ENCODE measurements around the gene PLCE1. TPM values are rescaled to one million over a fixed set of nuclear protein-coding genes. Genes with fewer than 3 reads are reported as not detected.

Gene PLCE1
- total RNA-seq, 2 experiments from 2014 or later: 0.02 to 0.04 TPM

DNA sequence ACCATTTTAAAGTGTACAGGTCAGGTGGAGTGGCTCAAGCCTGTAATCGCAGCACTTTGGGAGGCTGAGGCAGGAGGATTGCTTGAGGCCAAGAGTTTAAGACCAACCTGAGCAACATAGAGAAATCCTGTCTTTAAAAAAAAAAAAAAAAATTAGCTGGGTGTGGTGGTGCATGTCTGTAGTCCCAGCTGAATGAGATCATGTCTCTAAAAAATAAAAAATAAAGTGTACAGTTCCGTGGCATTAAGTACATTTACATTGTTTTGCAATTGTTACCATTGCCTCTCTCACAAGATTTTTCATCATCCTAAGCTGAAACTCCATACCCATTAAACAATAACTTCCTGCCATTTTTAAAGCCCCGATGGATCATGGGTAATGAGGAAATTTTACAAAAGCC is 20.6 kb downstream of the PLCE1 start:
- Mint-ChIP-seq H3K36me3 (ENCODE audit: low read depth) (no peaks in the 10 kb centered on the region), H3K4me1 (no peaks in the 10 kb centered on the region), H3K27ac (no peak overlapping the region), H3K4me3 (no peak overlapping the region), H3K9me3 (no peaks in the 10 kb centered on the region), H3K27me3 (peaks cover 7% of the 10 kb centered on the region)
- CTCF ChIA-PET: no interaction called here
- POLR2A ChIA-PET: interaction anchor here (0.6 kb wide), 1 partner anchor 93 kb away, joined by 3 read pairs; no protein-coding TSS in a partner anchor
- DNase-seq: no peak

DNA sequence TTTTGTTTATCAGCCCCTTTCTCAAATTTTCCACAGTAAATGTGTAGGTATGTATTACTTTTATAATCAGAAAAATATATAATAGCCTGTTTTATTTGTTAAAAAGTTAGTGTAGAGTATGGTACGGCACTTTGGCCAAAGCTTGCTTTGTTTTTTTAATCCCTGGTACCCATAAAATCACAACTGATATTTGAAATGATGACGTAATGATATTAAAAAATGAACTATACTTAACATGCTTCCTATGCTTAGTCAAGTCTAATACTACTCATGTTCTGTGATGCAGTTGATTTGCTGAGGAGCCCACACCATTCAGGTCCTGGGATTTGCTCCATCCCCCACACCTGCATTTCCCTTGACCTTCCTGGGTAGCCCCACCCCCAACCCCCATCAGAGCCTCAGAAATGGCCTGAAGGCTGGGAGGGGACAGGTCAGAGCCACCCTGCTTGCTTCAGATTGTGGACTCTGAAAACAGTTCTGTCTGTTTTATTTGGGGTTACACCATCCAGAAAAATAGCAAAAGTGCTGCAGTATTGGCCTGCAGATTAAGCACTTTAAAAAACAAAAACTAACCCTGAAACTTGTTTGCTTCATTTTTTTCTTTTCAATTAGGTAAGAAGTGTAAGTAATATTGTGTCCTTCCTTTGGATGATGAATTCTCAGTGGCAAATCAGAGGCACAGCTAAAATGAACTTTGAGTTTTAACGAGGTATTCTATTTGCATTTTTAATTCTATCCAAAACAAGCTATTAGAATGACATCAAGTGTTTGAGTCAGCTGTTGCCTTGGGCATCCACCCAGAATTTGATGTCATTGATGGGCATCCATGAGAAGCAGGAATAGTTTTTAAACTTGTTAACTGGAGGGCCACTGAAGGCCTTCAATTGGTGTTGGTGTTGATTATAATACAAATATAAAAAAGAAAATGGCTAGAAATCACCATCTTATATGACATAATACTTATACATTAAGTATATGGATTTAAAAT is 23.3 kb downstream of the PLCE1 start:
- CTCF ChIA-PET: no interaction called here
- POLR2A ChIA-PET: no interaction called here
- no peak overlapping the region for H3K4me3 Mint-ChIP-seq
- no peaks in the 10 kb centered on the region for H3K9me3 Mint-ChIP-seq
- H3K27ac Mint-ChIP-seq: no peak overlapping the region
- H3K27me3 Mint-ChIP-seq: peaks cover 10% of the 10 kb centered on the region
- H3K36me3 Mint-ChIP-seq (ENCODE audit: low read depth): no peaks in the 10 kb centered on the region
- DNase-seq: no peak
- no peaks in the 10 kb centered on the region for H3K4me1 Mint-ChIP-seq

DNA sequence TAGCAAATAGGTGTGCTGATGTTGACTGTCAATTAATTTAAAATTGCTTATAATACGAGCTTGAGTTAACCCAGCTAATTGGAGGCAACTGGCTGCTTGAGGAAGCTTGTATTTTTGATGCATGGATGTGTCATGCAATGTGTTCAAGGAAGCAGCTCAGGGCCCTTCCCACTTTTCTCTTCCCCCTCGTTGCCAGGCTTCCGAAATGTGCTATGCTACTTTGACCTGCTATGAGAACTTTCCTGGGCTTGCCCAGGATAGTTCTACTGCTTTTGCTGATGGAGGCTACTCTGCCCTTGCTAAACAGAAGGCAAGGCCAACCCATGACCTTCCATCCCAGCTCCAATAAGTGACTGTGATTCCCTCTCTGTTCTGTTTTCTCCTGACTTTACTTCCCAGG is 24.4 kb downstream of the PLCE1 start:
- peaks cover 12% of the 10 kb centered on the region for H3K27me3 Mint-ChIP-seq
- DNase-seq: no peak
- H3K4me3 Mint-ChIP-seq: no peak overlapping the region

DNA sequence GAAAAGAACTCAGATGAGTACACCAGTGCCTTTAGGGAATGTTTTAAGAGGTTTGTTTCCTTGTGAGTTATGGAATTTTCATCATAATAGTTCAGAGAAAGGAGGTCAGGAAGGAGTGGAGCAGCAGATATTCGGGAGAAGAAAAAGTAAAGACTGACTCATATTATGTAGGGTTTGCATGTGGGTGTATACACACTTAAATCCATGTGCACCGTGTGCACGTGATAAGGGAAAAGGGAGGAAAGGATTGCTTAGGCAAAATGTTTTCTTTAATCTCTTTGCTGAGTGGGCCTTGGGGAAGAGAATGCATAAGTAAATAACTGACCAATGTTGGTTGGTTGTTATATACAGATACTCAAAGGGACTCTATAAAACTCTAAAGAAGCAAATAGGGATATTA is 30.2 kb downstream of the PLCE1 start:
- ChIA-PET POLR2A (no interaction called here), CTCF (no interaction called here)
- Mint-ChIP-seq H3K4me1 (no peaks in the 10 kb centered on the region), H3K9me3 (peaks cover 4% of the 10 kb centered on the region), H3K27ac (no peak overlapping the region), H3K4me3 (no peak overlapping the region), H3K27me3 (peaks cover 7% of the 10 kb centered on the region), H3K36me3 (ENCODE audit: low read depth) (no peaks in the 10 kb centered on the region)
- DNase-seq: no peak

More for the DNA sequence above, 24.4 kb downstream of the PLCE1 start:
- no peaks in the 10 kb centered on the region for H3K9me3 Mint-ChIP-seq
- no peak overlapping the region for H3K27ac Mint-ChIP-seq
- no peaks in the 10 kb centered on the region for H3K4me1 Mint-ChIP-seq
- CTCF ChIA-PET: interaction anchor here (0.6 kb wide), 1 partner anchor 308 kb away, joined by 3 read pairs; no protein-coding TSS in a partner anchor
- no peaks in the 10 kb centered on the region for H3K36me3 Mint-ChIP-seq (ENCODE audit: low read depth)
- POLR2A ChIA-PET: no interaction called here

DNA sequence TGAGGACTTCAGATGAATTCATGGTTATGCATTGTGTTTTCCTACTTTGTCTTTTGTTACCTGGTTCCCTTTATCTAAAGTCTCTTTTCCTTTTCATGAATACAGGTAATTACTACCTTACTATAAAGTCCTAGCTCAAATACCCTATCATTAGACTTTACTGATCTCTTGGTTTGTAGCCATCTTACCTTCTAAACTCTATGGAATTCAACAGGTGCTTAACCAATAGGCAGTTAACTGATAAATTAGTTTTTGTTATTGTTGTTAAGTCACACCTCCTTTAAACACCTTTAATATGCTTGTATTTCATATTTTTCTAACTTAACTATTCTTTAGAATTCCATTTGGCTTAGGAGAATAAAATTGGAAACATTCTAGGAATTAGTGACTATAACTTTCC is 30.7 kb downstream of the PLCE1 start:
- H3K4me1 Mint-ChIP-seq: no peaks in the 10 kb centered on the region
- no peaks in the 10 kb centered on the region for H3K36me3 Mint-ChIP-seq (ENCODE audit: low read depth)
- no peak overlapping the region for H3K4me3 Mint-ChIP-seq
- peaks cover 6% of the 10 kb centered on the region for H3K27me3 Mint-ChIP-seq
- ChIA-PET POLR2A (no interaction called here), CTCF (interaction anchor here (1.0 kb wide), 1 partner anchor 24 kb away, joined by 3 read pairs; no protein-coding TSS in a partner anchor)
- H3K9me3 Mint-ChIP-seq: peaks cover 5% of the 10 kb centered on the region
- H3K27ac Mint-ChIP-seq: no peak overlapping the region
- DNase-seq: no peak

DNA sequence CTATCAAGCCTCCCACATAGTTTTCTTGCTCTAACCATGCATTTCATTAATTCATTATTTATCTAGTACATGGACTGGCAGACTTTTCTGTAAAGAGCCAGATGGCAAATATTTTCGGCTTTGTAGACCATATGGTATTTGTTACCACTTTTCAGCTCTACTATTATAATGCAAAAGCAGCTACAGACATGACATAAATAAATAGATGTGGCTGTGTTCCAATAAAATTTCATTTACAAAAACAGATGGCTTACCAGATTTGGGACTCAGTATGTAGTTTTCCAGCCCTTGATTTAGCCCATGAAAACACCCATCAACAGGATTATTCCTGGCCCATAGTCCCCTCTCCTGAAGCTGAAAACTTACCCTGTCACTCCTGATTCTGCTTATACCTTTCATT is 32.1 kb downstream of the PLCE1 start:
- Mint-ChIP-seq H3K4me3 (no peak overlapping the region), H3K4me1 (no peaks in the 10 kb centered on the region), H3K36me3 (ENCODE audit: low read depth) (no peaks in the 10 kb centered on the region), H3K27me3 (peaks cover 3% of the 10 kb centered on the region), H3K9me3 (peaks cover 7% of the 10 kb centered on the region), H3K27ac (no peak overlapping the region)
- ChIA-PET CTCF (no interaction called here), POLR2A (no interaction called here)
- DNase-seq: no peak

DNA sequence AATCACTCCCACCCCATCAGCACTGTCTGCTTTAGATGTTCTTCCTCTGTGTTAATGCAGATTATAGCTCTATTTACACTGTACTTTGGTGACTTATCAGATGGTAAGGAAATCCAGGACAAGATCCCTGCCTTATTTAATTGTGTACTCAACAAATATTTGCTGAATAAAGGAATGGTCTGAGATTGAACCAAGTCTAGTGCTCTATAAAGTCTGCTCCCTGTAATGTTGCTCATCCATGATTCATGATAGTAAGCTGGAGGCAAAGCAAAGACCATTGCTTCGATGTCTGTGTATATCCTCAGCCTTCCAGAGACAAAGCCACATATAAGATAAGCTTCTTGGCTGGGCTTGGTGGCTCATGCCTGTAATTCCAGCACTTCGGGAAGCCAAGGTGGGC is 33.5 kb downstream of the PLCE1 start:
- POLR2A ChIA-PET: no interaction called here
- Mint-ChIP-seq H3K27me3 (peaks cover 3% of the 10 kb centered on the region), H3K36me3 (ENCODE audit: low read depth) (no peaks in the 10 kb centered on the region), H3K4me1 (no peaks in the 10 kb centered on the region), H3K9me3 (peaks cover 7% of the 10 kb centered on the region), H3K4me3 (no peak overlapping the region), H3K27ac (no peak overlapping the region)
- CTCF ChIA-PET: no interaction called here
- no peak for DNase-seq

DNA sequence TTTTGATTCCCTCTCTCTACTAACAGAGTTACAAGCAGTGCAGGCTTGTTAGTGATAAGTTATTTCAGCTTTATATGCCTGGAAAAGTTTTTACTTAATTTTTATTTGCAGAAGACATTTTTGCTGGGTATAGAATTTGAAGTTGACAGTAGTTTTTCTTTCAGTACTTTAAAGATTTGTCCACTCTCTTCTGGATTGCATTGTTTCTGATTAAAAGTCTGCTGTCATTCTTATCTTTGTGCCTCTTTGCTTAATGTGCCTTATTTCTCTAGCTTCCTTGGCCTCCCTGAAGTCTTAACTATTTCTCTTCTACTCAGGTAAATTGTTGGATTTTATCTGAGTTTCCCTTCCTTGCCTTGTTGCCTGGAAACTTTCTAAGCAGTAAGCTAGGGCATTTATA is 36.2 kb downstream of the PLCE1 start:
- H3K27me3 Mint-ChIP-seq: no peaks in the 10 kb centered on the region
- DNase-seq: no peak
- POLR2A ChIA-PET: no interaction called here
- H3K36me3 Mint-ChIP-seq (ENCODE audit: low read depth): no peaks in the 10 kb centered on the region
- H3K4me3 Mint-ChIP-seq: no peak overlapping the region
- H3K4me1 Mint-ChIP-seq: no peaks in the 10 kb centered on the region
- CTCF ChIA-PET: no interaction called here
- peaks cover 7% of the 10 kb centered on the region for H3K9me3 Mint-ChIP-seq
- H3K27ac Mint-ChIP-seq: no peak overlapping the region

DNA sequence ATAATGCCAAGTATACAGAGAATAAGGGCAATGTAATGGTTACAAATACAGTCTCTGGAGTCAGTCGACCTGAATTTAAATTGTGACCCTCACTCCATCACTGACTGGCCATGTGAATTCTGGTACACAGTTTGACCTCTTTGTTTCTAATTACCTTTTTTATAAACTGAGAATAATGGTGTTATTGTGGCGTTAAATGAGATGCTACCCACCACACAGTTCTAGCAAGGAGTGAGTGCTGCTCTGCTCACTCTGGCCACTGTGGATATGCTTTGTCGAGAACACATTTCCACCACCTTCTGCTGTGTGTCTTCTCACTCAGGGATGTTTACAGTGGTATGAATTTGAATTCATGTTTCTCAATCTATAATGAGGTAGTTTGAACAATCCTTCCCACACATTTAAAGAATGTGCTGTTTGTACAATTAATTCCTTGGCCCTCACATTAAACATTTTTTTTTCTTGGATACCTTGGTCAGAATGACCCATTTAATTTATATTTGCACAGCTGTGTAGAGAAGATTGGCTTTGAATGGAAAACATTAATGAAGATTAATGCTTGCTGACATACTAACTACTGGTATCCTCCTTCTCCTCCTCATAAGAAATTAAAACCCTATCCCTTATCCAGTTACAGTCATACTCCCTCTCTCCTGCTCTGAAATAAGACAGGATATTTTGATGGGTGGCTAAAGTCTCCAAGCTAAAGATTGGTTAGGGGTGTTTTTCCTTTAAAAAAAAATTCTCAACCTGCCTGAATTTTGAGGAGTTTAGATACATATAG is 42.4 kb downstream of the PLCE1 start:
- POLR2A ChIA-PET: no interaction called here
- no peaks in the 10 kb centered on the region for H3K9me3 Mint-ChIP-seq
- no peak for DNase-seq
- no peaks in the 10 kb centered on the region for H3K4me1 Mint-ChIP-seq
- CTCF ChIA-PET: no interaction called here
- H3K4me3 Mint-ChIP-seq: no peak overlapping the region
- no peaks in the 10 kb centered on the region for H3K36me3 Mint-ChIP-seq (ENCODE audit: low read depth)
- H3K27me3 Mint-ChIP-seq: peaks cover 2% of the 10 kb centered on the region
- no peak overlapping the region for H3K27ac Mint-ChIP-seq

DNA sequence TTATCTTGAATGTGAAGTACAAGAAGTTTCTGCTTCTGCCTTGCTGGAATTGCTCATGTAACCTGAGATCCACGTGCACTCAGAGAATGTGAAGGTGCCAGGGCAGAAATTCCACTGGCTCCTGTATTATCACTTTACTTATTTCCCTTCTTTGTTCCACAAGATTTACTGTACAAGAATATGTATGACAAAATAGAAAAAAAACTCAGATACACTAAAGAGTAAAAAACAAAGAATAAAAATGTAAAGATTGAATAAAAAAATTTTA is 43.0 kb downstream of the PLCE1 start:
- Mint-ChIP-seq H3K9me3 (no peaks in the 10 kb centered on the region), H3K36me3 (ENCODE audit: low read depth) (no peaks in the 10 kb centered on the region), H3K27ac (no peak overlapping the region), H3K27me3 (peaks cover 2% of the 10 kb centered on the region), H3K4me3 (no peak overlapping the region), H3K4me1 (no peaks in the 10 kb centered on the region)
- no peak for DNase-seq
- POLR2A ChIA-PET: no interaction called here
- CTCF ChIA-PET: no interaction called here

DNA sequence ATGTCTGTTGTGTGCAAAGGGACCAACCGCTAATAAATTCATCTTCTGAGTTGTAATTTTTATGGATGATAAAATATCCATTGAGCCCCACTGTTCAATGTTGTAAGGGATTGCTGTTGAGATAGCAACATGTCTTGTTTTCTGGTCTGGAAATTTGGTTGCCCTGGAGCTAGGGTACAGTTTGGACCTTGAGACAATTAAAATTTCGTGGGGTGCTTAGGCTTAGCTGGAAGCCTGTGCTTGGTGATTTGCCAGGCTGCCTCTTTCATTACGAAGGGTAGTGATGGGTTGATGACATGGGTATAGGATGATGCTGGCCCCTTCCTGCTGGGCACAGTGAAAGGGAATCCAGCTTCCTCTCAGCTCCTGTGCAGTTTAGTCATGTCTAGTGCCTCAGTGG is 43.6 kb downstream of the PLCE1 start:
- Mint-ChIP-seq H3K4me1 (no peaks in the 10 kb centered on the region), H3K4me3 (no peak overlapping the region), H3K9me3 (no peaks in the 10 kb centered on the region), H3K27ac (no peak overlapping the region), H3K36me3 (ENCODE audit: low read depth) (no peaks in the 10 kb centered on the region), H3K27me3 (peaks cover 2% of the 10 kb centered on the region)
- POLR2A ChIA-PET: no interaction called here
- no peak for DNase-seq
- CTCF ChIA-PET: interaction anchor here (0.5 kb wide), 1 partner anchor 189 kb away, joined by 3 read pairs; no protein-coding TSS in a partner anchor

DNA sequence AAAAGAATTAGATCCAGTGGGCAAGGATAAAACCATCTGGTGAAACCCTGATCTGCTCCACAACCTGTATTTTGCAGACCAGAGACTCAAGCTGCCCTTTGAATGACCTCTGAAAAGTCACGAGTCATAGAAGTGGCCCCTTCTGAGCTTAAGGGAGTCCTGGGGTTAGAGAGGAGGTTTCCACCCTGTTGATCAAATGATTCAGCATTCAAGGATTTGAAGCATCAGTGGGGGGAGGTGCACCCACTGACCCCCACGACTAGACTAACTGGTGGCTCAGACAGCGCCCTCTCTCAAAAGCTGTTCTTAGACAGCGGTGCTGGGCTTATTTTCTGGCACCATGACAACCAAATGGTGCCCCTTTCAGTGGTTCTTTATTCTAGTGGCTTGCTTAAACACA is 44.3 kb downstream of the PLCE1 start:
- no peak overlapping the region for H3K4me3 Mint-ChIP-seq
- peaks cover 4% of the 10 kb centered on the region for H3K27me3 Mint-ChIP-seq
- CTCF ChIA-PET: interaction anchor here (0.5 kb wide), 1 partner anchor 190 kb away, joined by 3 read pairs; no protein-coding TSS in a partner anchor
- no peaks in the 10 kb centered on the region for H3K9me3 Mint-ChIP-seq
- DNase-seq: no peak
- POLR2A ChIA-PET: no interaction called here
- H3K27ac Mint-ChIP-seq: no peak overlapping the region
- no peaks in the 10 kb centered on the region for H3K36me3 Mint-ChIP-seq (ENCODE audit: low read depth)
- no peaks in the 10 kb centered on the region for H3K4me1 Mint-ChIP-seq

DNA sequence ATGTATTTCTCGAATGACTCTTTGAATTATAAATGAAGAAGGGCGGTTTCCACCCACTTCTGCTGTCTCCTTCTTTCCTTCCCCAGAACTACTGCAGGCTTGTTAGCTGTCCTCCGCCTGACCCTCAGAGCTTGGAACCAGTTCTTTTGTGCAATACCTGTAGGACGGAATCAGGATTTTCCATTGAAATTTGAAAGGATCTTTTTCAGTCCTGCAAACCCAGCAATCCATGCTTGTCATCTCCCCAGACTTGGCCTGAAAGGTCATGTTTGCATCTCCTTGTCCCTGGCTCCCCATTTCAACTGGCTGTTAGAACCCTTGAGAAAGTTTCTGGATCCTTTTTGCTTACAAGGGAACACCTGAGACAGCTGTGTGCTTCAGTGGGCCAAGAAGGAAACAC is 47.5 kb downstream of the PLCE1 start:
- H3K27ac Mint-ChIP-seq: no peak overlapping the region

More for the DNA sequence above, 47.5 kb downstream of the PLCE1 start:
- no peaks in the 10 kb centered on the region for H3K9me3 Mint-ChIP-seq
- no peak for DNase-seq
- peaks cover 4% of the 10 kb centered on the region for H3K27me3 Mint-ChIP-seq
- H3K4me1 Mint-ChIP-seq: no peaks in the 10 kb centered on the region
- no peak overlapping the region for H3K4me3 Mint-ChIP-seq
- ChIA-PET CTCF (no interaction called here), POLR2A (no interaction called here)
- no peaks in the 10 kb centered on the region for H3K36me3 Mint-ChIP-seq (ENCODE audit: low read depth)
